GM18498 (cell line): ENCODE data around the gene URB2.
"Not testable (repeated sequence)": the region's sequence is repeated elsewhere in the genome, so short reads cannot be mapped to it uniquely, and the experiment has no call there.

Experiments used
- ATAC-seq: cut with Tn5 transposase; IDR thresholded peaks from one replicate; pipeline ENCODE4 v1.9.1; 2021; ENCODE audit warnings: mild to moderate bottlenecking, moderate library complexity; ENCODE audit not compliant: unreplicated experiment

Gene URB2

DNA sequence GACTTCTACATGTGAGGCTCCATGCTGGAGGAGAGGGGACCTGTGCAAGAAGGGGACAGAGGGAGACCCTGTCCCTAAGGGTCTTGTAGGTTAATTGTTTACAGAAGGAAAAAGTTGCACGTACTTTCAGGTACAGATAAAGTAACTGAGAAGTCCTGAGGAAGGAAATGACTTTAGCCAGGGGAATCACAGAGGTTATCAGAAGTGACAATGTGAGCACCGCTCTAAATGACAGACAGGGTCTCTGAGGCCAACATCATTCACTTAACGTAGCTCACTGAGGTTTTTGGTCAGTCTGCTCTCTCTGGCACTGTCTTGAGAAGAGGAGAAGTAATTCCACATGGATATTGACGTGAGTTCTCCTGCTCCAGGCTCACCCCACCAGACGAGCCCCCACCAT is 12.1 kb upstream of the URB2 start:
- ATAC-seq, result no peak

GRCh38 chr1:229614701-229615100 is 11.3 kb upstream of the URB2 start:
- ATAC-seq, result no peak

GRCh38 chr1:229617351-229618100 is 8.5 kb upstream of the URB2 start:
- no peak for ATAC-seq

DNA sequence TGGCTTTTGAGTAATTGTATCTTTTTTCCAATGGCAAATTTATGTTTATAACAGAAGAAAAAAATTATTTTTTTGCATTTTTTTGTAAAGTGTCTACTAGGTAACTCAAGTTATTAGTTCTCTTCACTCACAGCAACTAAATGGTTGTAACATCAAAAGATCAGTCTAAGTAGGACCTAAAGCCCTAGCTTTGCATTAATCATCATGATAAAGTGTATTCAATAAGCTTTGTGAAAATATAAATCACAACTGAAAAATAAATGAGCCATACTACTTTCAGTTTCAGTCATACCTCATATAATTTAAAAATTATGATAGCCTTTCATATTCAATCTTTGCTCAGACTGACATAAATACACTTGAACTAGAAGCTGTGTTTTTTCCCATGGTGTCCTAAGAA is 7.0 kb upstream of the URB2 start:
- no peak for ATAC-seq

DNA sequence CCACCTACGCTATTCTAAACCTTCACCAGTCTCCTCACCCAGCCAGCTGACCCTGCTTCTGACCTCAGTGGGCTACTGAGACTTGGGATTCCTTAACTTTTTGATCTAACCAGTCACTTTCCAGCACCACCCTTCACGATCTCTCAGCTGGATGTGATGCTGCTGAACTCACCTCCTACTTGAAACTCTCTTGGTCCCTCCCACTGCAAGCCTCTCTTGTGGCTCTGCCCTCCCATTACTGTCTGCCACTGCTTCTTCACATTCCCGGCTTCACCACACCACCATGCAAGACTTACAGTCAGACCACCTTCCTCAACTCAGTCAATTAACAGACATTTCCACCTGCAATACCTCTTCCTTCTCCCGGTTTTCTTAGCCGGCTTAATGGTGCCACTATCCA is 6.4 kb upstream of the URB2 start:
- no peak for ATAC-seq

DNA sequence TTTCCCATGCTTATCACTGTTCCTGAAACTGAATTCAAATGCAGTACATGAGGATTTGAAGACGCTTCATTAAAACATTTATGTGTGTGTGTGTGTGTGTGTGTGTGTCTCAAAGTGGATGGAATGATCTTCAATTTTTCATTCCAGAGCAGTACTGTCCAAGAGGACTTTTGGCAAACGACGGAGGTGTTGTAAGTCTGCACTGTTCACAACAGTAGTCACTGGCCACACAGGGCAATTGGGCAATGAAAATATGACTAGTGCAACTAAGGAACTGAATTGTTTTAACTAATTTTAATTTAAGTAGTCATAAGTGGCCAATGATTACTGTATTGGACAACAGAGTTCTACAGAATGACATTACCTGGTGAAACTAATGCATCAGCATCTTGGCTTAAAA is 5.2 kb upstream of the URB2 start:
- ATAC-seq, result no peak

- ATAC-seq, result no peak
Measured at GRCh38 chr1:229621663-229622062, 4.4 kb upstream of the URB2 start.

DNA sequence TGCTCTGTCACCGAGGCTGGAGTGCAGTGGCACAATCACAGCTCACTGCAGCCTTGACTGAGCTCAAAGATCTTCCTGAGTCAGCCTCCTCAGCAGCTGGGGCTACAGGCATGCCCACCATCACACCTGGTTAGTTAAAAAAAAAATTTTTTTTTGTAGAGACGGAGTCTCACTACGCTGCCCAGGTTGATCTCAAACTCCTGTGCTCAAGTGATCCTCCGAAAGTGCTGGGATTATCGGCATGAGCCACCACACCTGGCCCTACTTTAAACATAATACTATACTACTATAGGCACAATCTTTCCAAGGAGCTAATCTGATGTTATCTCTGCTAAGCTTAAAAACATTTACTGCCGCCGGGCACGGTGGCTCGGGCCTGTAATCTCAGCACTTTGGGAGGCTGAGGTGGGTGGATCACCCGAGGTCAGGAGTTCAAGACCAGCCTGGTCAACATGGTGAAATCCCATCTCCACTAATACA is 3.4 kb upstream of the URB2 start:
- not testable (repeated sequence) for ATAC-seq

- no peak for ATAC-seq
Measured at GRCh38 chr1:229623225-229623624, 2.8 kb upstream of the URB2 start.

GRCh38 chr1:229623838-229624237 is 2.2 kb upstream of the URB2 start:
- no peak for ATAC-seq

- no peak for ATAC-seq
Measured at GRCh38 chr1:229624521-229625070, 1.5 kb upstream of the URB2 start.

DNA sequence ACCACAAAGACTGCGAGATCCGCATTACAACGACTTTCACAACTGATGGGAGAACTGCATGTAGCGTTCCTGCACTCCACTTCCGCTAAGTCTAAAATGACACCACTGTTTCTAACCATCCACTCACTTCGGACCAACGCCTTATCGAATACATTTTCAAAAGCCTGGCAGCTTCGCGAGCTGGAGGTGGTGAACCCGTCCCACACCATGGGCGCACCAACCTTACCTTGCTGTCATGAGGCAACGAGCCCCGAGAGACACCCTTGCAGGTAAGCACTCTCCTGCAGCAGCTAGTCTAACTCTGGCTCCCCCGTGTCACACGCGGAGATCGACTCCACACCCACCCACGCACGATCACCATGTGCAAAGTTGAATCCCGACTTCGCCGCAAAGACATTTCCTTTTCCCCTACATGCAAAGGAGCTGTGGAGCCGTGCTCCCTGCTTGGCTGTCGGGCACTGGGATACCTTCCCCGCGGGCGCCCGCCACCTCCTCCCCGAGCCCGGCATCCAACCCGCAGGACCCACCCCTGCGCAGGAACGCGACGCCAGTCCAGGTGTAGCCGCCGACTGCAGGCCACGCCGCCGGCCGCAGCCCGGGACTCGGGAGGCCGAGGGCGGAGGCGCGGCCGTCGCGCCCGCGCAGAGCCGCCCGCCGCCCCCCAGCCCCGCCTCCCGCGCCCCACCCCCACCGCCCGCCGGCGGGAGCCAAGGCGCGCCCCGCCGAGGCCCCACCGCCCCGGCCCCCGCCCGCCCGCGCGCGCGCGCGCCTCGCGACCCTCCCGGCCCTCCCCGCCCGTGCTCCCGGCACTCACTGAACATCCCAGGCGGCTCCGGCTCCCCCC is 754 bp upstream of the URB2 start:
- peak; percentile 50 for ATAC-seq

DNA sequence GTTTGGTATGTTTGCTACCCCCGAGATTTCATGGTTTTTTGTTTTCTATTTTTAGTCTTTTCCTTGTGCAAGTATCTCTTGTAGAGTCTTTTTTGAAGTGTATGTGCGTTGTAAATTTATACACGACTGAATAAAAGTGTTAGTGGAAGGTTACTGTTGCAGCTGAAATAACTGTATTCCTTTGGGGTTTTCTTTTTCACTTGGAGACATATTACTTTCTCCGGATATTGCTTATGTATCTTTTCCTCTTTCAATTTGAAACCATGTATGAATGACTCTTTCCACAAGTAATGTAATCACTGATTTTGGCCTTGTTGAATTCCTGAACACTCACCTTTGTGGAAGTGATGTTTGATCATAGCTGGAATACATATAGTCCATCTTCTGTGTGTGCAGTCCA is 956 bp downstream of the URB2 start:
- no peak for ATAC-seq

DNA sequence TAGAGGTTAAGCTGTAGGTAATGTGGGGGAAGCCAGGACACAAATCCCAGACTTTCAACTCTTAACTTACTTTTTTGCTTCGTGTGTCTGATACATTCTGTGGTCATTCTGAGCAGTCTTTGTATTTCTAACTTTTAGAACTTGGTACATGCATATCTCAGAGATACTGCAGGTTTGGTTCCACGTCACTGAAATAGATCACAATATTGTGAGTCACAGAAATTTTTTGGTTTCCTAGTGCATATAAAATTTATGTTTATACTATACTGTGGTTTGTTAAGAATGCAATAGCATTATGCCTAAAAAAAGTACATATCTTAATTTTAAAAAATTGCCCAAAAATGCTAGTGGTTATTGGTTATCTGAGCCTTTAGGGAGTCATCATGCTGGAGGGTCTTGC is 3.2 kb downstream of the URB2 start:
- no peak for ATAC-seq

GRCh38 chr1:229631148-229631547 is 5.1 kb downstream of the URB2 start:
- ATAC-seq, result no peak

DNA sequence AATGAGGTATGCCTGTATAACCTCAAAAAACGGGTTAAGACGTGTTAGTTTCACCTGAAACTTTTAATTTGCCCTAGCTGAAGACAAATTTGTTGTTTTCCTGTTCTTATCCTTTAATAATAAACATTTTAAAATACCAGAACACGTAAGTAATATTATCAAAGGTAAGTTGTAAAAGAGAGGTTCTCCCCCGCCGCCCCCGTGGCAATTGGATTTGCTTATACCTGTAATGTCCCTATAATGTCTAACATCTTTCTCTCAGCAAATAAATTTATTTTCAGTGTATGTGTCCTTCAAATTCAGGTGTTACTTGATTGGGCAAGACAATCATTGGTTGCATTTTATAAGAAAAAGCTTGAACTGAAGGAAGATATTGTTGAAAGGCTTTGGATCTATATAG is 5.9 kb downstream of the URB2 start:
- ATAC-seq, result no peak

GRCh38 chr1:229636042-229636441 is 10.0 kb downstream of the URB2 start:
- ATAC-seq, result no peak

DNA sequence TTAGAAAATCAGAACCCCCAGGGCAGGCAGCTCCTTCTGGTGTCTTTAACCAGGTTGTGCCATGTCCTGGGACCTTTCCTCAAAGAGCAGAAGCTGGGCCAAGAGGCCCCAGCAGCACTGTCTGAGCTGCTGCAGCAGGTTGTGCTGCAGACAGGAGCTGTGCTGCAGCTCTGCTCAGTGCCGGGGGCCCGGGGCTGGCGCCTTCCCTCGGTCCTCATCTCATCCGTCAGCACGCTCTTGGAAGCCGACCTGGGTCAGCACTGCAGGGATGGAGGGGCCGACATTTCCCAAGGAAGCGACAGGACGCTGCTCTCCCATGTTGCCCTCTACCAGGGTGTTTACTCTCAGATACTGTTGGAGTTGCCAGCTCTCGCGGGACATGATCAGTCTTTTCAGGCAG is 11.7 kb downstream of the URB2 start:
- ATAC-seq, result no peak

GRCh38 chr1:229640455-229640854 is 14.4 kb downstream of the URB2 start:
- no peak for ATAC-seq

DNA sequence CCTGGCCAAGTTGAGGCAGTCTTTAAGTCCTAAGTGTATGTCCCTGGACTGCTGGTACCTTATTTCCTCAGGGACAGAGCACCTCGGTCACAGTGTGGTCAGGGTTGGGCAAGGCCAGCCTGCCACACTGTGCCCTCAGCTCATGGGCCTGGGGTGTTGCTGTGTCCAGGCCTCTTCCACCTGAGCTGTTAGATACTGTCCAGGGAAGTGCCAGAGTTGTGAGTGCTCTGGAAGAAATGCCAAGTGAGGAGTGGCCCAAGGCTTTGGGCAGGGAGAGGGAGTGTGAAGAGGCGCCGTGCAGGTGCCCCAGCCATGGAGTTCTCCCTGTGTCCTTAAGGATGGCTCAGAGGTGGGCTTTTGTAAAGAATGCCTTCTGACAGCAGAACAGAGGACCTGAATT is 15.3 kb downstream of the URB2 start:
- ATAC-seq, result no peak

- ATAC-seq, result no peak
Measured at GRCh38 chr1:229642376-229642775, 16.3 kb downstream of the URB2 start.

- ATAC-seq, result no peak
Measured at GRCh38 chr1:229642970-229643369, 16.9 kb downstream of the URB2 start.
